CD1c-positive myeloid dendritic cell (primary cell): Measurements from ENCODE around the gene RIN3.

ENCODE experiments used
- DNase-seq: peaks from one replicate; pipeline ENCODE4 v3.0.0-alpha.2; 2016; ENCODE audit errors: extremely low spot score

RIN3 gene

GRCh38 chr14:92686900-92687427, 173.4 kb downstream of the RIN3 start:
- peak; percentile 65 for DNase-seq

GRCh38 chr14:92687681-92688433, 174.3 kb downstream of the RIN3 start:
- no peak for DNase-seq

GRCh38 chr14:92688434-92689375, 175.1 kb downstream of the RIN3 start:
- DNase-seq, result no peak

- no peak for DNase-seq
These were observed 176.8 kb downstream of the RIN3 start for GRCh38 chr14:92690171-92691011.

- peak; percentile 34 for DNase-seq
These were observed 179.2 kb downstream of the RIN3 start for GRCh38 chr14:92692822-92693226.

GRCh38 chr14:92693998-92694795, 180.6 kb downstream of the RIN3 start:
- no peak for DNase-seq

GRCh38 chr14:92694807-92695206, 181.2 kb downstream of the RIN3 start:
- no peak for DNase-seq

GRCh38 chr14:92695562-92695961, 182.0 kb downstream of the RIN3 start:
- no peak for DNase-seq

GRCh38 chr14:92696366-92696765, 182.8 kb downstream of the RIN3 start:
- DNase-seq, result no peak

DNA sequence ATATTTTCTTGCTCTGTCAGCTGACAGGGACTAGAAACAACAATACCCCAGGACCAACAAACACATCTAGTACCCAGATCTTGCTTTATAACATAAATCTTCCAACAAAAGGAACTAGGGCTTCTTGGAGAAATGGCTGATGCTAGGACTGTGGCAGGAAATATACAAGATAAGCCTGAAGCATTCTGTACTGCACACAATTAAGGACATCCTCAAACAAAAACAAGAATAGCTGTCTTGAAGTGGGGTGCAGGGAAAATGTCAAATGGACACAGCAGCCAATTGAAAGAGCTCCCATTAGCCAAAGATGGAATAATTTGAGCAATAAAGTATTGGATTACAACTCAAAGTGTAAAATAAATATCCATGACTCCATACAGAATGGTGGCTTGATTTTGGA, 184.8 kb downstream of the RIN3 start:
- no peak for DNase-seq

- DNase-seq, result no peak
These were observed 188.2 kb downstream of the RIN3 start for GRCh38 chr14:92701826-92702225.

DNA sequence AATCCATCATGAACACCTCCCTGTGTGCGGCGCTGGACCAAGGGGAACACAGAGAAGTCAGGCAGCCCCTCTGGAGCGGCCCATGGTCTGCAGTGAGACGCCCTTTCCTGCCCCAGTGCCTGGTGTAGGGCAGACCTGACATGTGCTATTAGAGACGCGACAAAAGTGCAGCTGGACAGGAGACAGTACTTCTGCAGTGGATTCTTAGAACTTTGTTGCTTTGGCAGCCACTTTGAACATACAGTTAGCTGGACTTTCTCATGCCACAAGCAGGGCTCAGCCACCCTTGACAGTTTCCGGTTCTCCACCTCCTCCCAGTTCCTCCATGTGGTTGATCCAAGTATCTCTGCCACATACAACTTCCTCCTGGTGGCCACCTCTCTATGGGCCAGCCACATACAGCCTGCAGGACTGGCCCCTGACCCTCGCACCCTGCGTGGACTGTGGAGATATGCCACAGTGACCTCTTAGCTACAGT, 188.9 kb downstream of the RIN3 start:
- peak; percentile 75 for DNase-seq

DNA sequence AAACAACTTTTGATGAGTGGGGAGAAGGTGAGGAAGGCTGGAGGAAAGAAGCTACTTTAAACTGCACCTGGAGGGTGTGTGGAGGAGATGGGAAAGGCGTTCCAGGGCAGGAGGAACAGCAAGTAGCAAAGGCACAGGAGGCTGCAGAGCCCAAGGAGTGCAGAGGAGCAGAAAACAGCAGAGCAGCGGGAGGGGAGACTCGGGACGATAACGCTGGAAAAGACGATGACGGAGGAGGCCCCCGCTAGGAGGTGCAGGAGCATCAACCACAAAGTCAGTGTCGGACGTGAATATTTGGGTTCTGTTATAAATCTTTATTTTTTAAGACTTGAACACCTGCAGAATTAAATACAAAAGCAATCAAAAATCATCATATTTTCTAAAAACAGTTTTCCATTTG, 189.9 kb downstream of the RIN3 start:
- no peak for DNase-seq

- DNase-seq, result peak; percentile 90
These were observed 190.6 kb downstream of the RIN3 start for GRCh38 chr14:92704036-92704804.

DNA sequence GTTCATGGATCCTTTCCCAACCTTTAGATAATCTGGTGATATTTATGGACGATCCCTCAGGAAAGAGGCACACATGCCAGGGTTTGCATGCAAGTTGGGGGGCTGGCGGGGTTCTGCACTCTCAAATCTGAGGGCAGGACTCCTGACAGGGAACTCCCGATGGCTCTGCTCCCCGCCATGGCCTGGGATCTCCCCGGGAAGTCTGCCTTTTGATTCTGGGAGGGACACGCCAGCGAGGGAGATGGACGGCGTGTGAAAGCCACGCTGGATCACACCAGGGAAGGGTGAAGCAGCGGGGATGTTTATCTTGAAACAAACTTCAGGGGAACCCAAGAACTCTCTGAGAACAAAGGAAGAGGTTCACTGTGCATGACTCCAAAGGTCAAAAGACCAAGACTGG, 191.2 kb downstream of the RIN3 start:
- no peak for DNase-seq

DNA sequence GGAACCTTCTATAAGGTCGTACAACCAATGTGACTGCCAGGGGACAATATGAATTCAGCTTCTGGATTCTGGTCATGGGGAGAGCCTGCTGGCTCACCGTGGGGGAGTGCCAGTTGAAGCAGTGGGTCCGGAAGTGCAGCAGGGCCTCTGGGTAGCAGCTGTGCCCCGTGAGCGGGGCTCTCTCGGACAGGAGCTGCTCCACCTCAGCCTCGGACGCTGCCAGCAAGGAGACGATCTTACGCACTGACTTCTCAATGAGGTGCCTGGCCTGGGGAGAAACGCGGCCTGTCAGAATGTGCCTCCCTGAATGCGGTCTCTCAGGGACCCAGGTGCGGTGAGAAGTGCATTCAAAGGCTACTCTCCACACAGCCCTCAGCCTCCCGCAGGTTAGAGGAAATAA, 192.8 kb downstream of the RIN3 start:
- no peak for DNase-seq

- no peak for DNase-seq
These were observed 195.9 kb downstream of the RIN3 start for GRCh38 chr14:92709340-92710000.

DNA sequence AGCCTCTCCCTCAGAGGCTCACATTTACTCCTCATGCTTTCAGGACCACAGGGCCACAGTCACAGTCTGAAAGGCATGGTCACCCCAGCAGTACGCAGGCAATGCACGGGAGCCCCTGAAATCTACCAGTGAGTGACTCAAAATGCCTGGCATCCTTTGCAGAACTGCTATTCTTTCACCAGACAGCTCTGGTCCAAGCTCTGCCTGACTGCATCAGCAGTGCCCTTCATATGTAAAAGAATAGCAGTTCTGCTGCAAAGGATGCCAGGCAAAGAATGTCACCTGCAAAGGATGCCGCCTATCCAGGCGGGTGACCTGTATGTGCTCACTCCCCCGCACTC, 196.4 kb downstream of the RIN3 start:
- no peak for DNase-seq

DNA sequence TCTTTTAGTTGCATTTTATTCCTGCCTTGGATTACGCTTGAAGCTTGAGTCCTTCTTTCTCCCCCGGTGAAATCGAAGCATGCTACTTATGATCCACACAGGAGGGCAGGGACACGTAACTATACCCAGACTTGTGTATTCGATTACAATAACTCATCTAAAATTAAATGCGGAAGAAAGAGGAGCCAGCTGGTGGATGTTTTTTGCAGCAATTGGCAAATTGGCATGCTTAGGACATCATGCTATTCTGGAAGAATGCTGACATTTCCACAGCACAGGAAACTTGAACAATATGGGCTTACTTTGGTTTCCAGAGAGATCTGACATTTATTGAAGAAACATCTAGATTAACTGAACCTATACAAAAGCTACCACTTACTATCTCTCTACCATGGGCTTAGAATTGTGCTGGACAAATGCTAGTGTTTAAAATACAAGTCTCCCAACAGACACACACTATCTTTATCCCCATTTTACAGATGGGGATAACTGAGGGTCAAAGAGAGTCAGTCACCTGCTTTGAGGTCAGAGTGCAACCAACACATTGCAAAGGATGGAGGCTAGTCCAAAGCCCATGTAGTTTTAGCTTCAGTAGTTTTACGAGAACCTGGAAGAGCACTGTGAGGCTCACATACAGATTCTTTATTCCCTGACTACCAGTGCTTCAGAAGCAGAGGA, 198.5 kb downstream of the RIN3 start:
- no peak for DNase-seq
